ENCODE measurements around the gene CLSTN1.

The CLSTN1 gene

GRCh38 chr1:9852410-9853248 lies 28.9 kb upstream of the CLSTN1 start:
- no peaks in the 10 kb centered on the region for H3K27me3 ChIP-seq (ENCODE audit: low read length)
- peaks cover 41% of the 10 kb centered on the region for H3F3A ChIP-seq (ENCODE audit: insufficient read depth)
- H3K79me2 ChIP-seq (ENCODE audit: insufficient read depth, low read length), result peaks cover 12% of the 10 kb centered on the region
- H3K36me3 ChIP-seq (ENCODE audit: low read length), result peaks cover 10% of the 10 kb centered on the region
- H3K27ac ChIP-seq (ENCODE audit: low read depth, low read length), result peak overlapping the region; percentile 98
- no peak for TF ChIP-seq EZH2phosphoT487 (conservative IDR thresholded peaks at IDR 0.05; ENCODE audit: low read length)
- no peak for TF ChIP-seq CTCF (IDR thresholded peaks at IDR 0.05; ENCODE audit: insufficient read depth, low read length, poor library complexity, severe bottlenecking)
- no peaks in the 10 kb centered on the region for H4K20me1 ChIP-seq (ENCODE audit: low read depth, low read length)
- peak overlapping the region; percentile 69 for H3K9ac ChIP-seq (ENCODE audit: low read length)
- H3K9me3 ChIP-seq (ENCODE audit: insufficient read depth, low read length), result no peaks in the 10 kb centered on the region
- peak overlapping the region; percentile 76 for H3K4me2 ChIP-seq (ENCODE audit: low read depth, low read length, poor library complexity, severe bottlenecking)
- no peaks in the 10 kb centered on the region for H3K9me2 ChIP-seq (replicated peaks; ENCODE audit: insufficient read depth, low read length)
- H2AFZ ChIP-seq (ENCODE audit: low read depth, low read length, severe bottlenecking), result no peak overlapping the region
- peak overlapping the region; percentile 59 for H3K4me3 ChIP-seq (ENCODE audit: insufficient read depth, low read length, poor library complexity, severe bottlenecking)

DNA sequence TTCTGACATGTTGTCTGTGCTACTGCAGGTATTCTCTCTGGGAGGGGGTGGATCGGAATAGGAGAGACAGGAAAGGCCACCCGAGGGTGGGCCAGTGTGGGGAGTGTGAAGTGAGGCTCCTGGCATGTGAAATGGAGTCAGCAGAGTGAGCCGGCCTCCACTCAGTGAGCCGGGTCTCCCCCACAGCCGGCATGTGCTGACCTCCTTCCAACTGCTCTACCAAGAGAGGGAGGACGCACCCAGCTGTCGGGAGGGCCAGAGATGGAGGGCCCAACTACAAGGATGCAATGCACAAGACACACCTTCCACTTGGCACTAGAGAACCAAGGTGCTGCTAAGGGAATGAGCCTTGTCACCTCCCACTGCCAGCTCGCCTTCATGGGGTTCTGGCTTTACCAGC lies 28.2 kb upstream of the CLSTN1 start:
- H3K27ac ChIP-seq (ENCODE audit: low read depth, low read length), result peak overlapping the region; percentile 98
- no peak overlapping the region for H2AFZ ChIP-seq (ENCODE audit: low read depth, low read length, severe bottlenecking)
- no peaks in the 10 kb centered on the region for H3K9me2 ChIP-seq (replicated peaks; ENCODE audit: insufficient read depth, low read length)
- no peaks in the 10 kb centered on the region for H4K20me1 ChIP-seq (ENCODE audit: low read depth, low read length)
- H3K27me3 ChIP-seq (ENCODE audit: low read length), result no peaks in the 10 kb centered on the region
- peak overlapping the region; percentile 76 for H3K4me2 ChIP-seq (ENCODE audit: low read depth, low read length, poor library complexity, severe bottlenecking)
- no peak for TF ChIP-seq EZH2phosphoT487 (conservative IDR thresholded peaks at IDR 0.05; ENCODE audit: low read length)
- TF ChIP-seq CTCF (IDR thresholded peaks at IDR 0.05; ENCODE audit: insufficient read depth, low read length, poor library complexity, severe bottlenecking), result no peak
- peak overlapping the region; percentile 69 for H3K9ac ChIP-seq (ENCODE audit: low read length)
- H3K9me3 ChIP-seq (ENCODE audit: insufficient read depth, low read length), result no peaks in the 10 kb centered on the region
- H3F3A ChIP-seq (ENCODE audit: insufficient read depth), result peaks cover 42% of the 10 kb centered on the region
- peaks cover 10% of the 10 kb centered on the region for H3K36me3 ChIP-seq (ENCODE audit: low read length)
- peak overlapping the region; percentile 59 for H3K4me3 ChIP-seq (ENCODE audit: insufficient read depth, low read length, poor library complexity, severe bottlenecking)
- H3K79me2 ChIP-seq (ENCODE audit: insufficient read depth, low read length), result peaks cover 12% of the 10 kb centered on the region

DNA sequence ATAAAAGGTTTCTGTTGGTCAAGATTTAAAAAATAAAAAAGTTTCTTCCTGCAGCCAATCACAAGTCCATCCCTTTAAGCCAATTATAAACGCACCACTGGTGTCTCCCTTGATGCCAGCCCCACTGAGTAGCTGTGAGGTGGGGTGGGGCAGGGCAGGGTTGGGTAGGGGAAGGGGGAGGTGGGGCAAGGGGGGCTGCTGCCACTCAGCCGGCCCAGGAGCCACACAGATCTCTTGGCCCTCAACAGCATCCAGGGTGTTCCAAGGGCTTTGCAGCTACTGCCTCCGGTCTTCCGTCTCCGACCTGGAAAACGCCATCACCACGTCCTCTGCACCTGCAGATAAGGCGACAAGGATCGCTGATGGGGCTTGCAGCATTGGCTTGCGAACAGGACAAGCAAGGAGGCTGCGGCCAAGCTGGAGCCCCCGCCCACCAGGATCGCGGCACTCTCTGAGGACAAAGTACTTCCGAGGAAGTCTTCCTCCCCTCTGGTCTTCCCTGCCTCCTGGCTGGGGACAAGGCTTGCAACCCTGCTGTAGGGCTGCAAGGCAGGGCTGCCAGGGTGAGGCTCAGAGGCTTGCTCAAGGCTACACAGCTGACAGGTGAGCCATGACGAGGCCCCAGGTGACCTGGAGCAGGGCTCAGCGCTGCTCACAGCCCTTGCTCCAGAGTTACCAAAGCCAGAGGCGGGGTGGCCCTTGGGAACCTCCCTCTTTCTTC lies 26.8 kb upstream of the CLSTN1 start:
- H3K9me2 ChIP-seq (replicated peaks; ENCODE audit: insufficient read depth, low read length), result no peaks in the 10 kb centered on the region
- H3K36me3 ChIP-seq (ENCODE audit: low read length), result peaks cover 10% of the 10 kb centered on the region
- H2AFZ ChIP-seq (ENCODE audit: low read depth, low read length, severe bottlenecking), result no peak overlapping the region
- H3K27me3 ChIP-seq (ENCODE audit: low read length), result no peaks in the 10 kb centered on the region
- no peaks in the 10 kb centered on the region for H3K9me3 ChIP-seq (ENCODE audit: insufficient read depth, low read length)
- peaks cover 38% of the 10 kb centered on the region for H3F3A ChIP-seq (ENCODE audit: insufficient read depth)
- H4K20me1 ChIP-seq (ENCODE audit: low read depth, low read length), result no peaks in the 10 kb centered on the region
- H3K4me2 ChIP-seq (ENCODE audit: low read depth, low read length, poor library complexity, severe bottlenecking), result peak overlapping the region; percentile 76
- H3K79me2 ChIP-seq (ENCODE audit: insufficient read depth, low read length), result peaks cover 12% of the 10 kb centered on the region
- peak overlapping the region; percentile 59 for H3K4me3 ChIP-seq (ENCODE audit: insufficient read depth, low read length, poor library complexity, severe bottlenecking)
- peak overlapping the region; percentile 69 for H3K9ac ChIP-seq (ENCODE audit: low read length)
- TF ChIP-seq EZH2phosphoT487 (conservative IDR thresholded peaks at IDR 0.05; ENCODE audit: low read length) (no peak), CTCF (IDR thresholded peaks at IDR 0.05; ENCODE audit: insufficient read depth, low read length, poor library complexity, severe bottlenecking) (no peak)
- peak overlapping the region; percentile 98 for H3K27ac ChIP-seq (ENCODE audit: low read depth, low read length)
